Inflammatory macrophage treated with lipopolysaccharide for 4 hours (primary cell): ENCODE results near the gene ZNF431.
"Not testable (repeated sequence)": the region's sequence is repeated elsewhere in the genome, so short reads cannot be mapped to it uniquely, and the experiment has no call there.

Experiments
- DNase-seq: peaks from one replicate; pipeline ENCODE4 v3.0.0-alpha.2; 2020

ZNF431 gene

DNA sequence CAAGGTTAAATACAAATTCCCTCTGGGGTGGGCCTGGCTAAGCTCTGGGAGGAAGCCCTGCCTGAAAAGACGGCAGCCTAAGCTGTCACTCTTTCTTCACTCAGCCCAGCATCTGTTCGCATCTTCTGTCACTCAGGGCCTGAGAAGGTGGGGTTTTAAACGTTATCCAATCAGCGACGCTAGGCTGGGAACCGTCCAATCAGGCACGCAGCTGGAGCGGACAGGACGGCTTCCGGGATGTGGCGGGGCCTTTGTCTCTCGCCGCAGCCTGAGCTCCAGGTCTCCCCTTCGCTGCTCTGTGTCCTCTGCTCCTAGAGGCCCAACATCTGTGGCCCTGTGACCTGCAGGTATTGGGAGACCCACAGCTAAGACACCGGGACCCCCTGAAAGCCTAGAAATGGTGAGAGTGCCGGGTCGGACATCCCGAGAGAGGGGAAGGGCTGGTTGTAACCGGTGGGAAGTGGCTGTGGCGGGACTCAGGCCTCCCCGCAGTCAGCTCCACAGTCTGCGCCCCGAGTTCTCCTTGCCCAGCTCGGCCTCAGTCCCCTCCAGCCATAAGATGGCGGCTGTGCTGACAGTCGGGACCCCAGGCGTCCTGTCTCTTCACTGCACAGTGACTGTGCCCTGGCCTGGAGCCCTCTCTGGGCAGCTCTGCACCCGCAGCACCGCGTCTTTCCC lies at the start of gene ZNF431:
TSS of gene ZNF431 (plus strand) at position 254 of the 678 bp plus-strand sequence. CDS start at position 398, 144 bp downstream.
- DNase-seq = peak; percentile 93

DNA sequence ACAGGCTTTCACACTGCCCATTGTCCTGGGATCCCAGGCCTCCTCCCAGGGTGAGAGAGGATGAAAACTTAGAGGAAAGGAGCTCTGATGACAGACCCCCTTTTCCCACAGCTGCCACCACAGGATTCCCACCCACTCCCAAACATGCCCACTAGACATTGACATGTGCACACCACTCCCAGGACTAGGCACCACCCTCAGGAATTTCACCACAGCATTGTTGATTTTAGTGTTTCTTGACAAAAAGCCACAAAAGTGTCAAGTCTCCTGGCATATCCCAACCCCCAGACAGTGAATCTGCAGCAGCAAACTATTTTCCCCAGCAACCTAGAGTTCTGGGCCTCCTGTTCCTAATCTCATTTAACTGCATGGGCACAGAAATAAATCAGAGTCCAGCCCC lies 49.7 kb upstream of the ZNF431 start:
- DNase-seq = no peak

DNA sequence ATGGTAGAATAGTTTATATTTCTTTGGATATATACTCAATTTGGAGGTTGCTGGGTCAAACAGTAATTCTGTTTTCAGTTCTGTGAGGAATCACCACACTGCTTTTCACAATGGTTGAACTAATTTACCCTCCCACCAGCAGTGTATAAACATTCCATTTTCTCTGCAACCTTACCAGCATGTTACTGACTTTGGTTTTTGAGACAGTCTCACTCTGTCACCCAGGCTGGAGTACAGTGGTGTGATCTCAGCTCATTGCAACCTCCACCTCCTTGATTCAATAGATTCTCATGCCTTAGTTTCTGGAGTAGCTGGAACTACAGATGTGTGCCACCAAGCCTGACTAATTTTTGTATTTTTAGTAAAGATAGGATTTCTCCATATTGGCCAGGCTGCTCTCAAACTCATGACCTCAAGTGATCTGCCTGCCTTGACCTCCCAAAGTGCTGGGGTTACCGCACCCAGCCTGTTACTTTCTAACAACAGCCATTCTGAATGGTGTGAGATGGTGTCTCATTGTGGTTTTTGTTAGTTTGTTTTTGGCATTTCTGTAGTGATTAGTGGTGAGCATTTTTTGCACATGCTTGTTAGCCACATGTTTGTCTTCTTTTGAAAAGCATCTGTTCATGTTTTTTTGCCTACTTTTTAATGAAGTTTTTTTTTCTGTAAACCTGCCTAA lies 47.4 kb upstream of the ZNF431 start:
- DNase-seq = no peak

DNA sequence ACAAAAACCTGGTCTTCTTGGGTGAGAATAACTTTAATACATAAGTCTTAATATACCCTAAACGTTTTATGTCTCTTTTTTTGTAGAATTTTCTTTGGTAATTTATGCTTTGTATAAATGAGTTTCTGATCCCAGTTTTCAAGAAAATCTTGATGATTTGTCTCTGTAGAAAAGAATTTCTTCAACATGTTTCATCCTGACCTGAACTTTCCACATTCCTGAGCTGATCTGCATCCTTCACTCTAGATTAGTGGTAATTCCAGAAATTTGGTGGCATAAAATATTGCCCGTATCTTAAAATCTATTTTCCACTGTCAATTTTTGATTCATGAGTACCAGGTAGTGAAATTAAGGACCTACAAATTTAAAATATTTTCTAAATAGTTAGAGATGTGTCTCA lies 43.5 kb upstream of the ZNF431 start:
- DNase-seq = no peak

DNA sequence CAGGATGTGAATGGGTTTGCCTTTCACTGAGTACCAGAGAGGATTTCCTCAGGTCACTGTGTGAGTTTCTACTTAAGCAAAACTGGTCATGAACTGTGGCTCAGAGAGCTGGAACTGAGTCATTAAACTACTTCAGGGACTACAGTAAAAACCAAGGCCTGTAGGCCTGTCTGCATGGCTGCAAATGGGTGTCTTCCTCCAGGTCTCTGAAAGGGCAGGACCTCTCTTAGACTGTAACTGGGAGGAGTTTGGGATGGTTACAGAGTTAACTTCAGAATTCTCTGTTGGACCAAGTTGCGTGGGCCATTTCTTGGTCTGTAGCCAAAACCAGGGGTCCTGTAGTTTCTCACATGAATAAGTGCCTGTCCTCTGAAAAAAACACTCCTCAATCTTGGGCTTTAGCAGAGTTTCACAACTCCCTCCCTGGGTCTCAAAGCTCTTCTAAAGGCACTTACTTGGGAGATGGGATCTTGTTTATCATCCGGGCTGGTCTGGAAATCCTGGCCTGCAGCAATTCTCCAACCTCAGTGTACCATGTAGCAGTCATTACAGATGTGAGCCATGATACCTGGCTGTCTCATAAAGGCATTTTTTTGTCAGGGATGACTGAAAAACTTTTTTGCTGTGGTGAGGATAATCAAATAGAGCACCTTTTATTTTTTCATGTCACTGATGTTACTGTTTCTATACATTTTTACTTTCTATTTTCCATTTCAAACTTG lies 40.2 kb upstream of the ZNF431 start:
- DNase-seq = no peak

DNA sequence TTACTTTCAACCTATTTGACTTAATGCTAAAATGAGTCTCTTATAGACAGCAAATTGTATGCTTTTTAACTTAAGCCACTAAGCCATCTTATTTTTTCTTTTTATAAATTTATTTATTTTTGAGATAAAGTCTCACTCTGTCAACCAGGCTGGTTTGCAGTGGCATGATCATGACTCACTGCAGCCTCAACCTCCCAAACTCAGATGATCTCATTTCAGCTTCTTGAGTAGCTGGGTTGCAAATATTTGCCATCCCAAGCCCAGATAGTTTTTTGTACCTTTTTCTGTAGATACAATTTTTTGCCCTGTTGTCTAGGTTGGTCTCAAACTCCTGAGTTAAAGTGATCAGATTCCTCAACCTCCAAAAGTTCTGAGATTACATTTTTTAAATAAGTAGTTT lies 32.7 kb upstream of the ZNF431 start:
- DNase-seq = peak; percentile 7

DNA sequence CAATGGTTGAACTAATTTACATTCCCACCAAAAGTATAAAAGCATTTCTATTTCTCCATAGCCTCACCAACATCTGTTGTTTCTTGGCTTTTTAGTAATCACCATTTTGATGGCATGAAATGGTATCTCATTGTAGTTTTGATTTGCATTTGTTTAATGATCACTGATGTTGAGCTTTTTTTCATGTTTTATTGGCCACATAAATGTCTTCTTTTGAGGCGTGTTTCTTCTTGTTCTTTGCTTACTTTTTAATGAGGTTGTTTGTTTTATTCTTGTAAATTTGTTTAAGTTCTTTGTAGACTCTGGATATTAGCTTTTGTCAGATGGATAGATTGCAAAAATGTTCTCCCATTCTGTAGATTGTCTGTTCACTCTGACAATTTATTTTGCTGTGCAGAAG lies 31.7 kb upstream of the ZNF431 start:
- DNase-seq = no peak

DNA sequence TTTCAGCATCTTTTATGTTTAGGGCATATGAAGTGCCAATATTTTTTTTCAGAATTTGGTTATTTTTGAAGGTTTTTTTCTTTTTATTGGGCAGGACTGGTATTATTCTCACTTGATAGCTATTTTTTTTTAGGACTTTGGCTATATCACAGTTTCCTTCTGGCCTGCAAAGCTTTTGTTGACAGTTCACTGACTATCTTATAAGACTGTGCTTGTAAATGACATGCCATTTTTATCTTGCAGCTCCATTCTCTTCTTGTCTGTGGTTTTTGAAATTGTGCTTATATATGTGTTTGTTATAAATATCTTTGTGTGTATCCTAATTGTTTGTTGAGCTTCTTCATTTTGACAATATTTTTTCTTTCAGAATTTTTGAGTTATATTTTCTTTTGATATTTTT lies 26.4 kb upstream of the ZNF431 start:
- DNase-seq = no peak

DNA sequence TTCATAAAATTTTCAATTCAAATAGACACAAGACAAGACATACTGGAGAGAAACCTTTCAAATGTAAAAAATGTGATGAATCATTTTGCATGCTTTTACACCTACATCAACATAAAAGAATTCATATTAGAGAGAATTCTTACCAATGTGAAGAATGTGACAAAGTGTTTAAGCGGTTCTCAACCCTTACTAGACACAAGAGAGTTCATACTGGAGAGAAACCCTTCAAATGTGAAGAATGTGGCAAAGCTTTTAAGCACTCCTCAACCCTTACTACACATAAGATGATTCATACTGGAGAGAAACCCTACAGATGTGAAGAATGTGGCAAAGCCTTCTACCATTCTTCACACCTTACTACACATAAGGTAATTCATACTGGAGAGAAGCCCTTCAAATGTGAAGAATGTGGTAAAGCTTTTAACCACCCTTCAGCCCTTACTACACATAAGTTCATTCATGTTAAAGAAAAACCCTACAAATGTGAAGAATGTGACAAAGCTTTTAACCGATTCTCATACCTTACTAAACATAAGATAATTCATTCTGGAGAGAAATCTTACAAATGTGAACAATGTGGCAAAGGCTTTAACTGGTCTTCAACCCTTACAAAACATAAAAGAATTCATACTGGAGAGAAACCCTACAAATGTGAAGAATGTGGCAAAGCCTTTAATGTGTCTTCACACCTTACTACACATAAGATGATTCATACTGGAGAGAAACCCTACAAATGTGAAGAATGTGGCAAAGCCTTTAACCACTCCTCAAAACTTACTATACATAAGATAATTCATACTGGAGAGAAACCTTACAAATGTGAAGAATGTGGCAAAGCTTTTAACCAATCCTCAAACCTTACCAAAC lies 24.6 kb upstream of the ZNF431 start:
- DNase-seq = no peak

DNA sequence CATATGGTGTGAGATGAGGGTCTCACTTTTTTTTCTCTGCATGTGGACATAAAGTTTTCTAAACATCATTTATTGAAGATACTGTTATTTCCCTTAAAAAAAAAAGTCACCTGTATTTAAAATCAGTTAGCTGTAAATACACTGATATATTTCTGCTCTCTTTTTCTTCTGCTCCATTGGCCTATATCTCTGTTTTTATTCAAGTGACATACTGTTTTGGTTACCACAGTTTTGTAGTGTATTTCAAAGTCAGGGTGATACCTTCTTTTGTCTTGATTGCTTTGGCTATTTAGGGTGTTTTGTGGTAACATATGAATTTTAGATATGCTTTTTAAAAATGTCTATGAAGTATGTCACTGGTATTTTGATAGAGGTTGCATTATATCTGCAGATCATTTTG lies 15.8 kb upstream of the ZNF431 start:
- DNase-seq = no peak

DNA sequence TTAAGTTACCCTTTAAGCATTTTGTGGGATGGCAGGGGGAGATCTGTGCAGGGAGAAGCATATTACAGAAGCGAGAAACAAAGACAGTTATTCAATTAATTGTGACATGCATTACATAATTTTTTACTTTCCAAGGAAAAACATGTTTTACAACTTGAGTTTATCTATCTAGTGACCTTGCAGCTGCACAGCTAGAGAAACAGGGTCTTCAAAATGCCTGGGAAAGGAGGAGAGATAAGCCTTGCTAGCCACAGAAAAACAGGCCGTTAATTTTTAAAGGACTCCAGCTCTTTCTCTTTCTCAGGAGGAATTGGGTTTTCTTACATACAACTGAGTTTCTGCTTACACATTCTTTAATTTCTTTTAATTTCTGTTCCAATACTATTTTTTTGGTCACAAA lies 14.8 kb upstream of the ZNF431 start:
- no peak for DNase-seq

DNA sequence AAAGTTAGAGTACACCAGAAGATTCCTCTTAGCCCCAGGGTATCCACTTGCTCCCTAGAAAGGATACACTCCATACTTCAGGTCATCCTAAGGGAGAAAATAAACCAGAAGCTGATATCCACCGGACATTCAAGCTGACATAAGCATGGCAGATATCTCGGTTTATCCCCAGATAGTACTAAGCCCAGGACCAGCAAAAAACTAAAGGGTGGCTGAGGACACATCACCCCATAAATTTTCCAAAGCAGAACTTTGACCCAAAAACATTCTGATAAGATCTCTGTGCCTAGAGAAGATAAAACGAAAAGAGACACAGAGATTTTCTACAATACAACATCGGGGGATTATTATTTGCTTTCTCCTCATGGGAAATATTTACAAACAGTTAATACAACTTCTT lies 13.9 kb upstream of the ZNF431 start:
- DNase-seq = no peak

DNA sequence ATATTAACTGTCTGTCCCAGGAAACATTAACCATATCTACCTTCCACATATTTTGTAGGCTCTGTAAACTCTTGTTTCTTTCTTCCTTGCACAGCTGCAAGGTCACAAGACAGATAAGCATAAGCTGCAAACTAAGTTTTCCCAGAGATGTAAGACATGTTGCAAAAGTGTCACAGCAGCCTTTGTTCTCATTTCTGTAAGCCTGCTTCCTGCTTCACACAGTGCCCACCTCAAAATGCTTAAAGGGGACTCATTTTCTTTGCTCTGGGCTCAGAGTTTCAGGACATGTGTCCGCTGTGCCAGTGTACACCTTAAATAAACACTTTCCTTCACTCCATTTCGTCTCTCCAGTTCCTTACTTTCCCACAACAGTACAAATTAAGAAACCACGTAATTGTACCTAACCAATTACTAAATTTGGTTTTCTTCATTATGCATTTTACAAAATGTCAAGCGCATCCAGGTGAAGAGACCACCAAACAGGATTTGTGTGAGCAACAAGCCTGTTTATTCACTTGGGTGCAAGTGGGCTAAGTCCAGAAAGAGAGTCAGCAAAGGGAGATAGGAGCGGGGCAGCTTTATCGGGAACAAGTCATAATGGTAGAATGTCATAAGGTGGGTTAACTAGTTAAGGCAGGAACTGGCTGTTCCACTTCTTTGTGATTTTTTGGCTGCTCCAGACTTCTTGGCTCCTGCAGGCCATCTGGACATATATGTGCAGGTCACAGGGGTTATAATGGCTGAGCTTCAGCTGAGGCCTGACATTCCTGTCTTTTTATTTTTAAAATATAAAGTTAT lies 12.7 kb upstream of the ZNF431 start:
- DNase-seq = no peak

DNA sequence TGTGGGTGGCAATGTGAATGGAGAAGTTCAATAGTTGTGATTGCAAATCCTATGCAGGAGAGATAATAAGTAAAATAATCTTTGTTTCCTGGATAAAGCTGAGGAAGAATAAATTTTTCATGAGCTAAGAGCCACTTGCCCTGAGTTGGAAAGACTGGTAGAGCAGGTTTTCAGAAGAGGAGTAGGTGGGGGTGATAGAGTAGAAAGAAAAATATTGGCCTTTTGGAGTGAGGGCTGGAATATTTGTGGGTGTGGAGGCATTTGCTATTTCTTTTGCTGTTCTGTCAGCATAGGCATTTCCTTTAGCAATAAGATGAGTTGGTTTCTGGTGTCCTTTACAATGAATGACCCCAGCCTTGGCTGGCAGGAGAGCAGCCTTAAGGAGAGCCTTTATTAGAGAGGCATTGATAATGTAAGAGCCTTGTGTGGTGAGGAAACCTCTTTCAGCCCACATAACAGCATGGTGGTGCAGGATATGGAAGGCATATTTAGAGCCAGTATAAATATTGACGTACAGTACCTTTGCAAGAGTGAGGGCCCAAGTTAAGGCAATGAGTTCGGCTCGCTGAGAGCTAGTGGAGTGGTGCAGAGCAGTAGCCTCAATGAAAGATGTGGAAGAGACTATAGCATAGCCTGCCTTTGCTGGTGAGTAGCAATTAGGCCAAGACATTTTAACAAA lies 11.6 kb upstream of the ZNF431 start:
- DNase-seq = no peak

DNA sequence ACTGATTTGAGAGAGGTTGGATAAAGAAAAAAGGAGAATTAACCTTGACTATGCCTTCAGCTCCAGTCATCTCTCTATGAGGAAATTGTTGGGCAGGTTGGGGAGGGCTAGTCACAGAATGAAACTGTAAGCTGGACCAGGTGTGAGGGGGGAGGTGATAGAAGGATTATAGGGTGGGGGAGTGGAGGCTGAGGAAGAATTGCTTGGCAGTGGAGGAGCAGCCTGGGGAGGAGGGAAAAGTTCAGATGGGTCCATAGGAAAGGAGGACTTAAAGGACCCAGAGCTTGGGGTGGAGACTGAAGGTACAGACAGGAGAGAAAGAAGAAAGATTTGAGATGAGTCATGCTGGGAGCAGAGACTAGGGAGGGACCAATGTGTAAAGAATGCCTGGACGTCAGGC lies 8.2 kb upstream of the ZNF431 start:
- DNase-seq = no peak

DNA sequence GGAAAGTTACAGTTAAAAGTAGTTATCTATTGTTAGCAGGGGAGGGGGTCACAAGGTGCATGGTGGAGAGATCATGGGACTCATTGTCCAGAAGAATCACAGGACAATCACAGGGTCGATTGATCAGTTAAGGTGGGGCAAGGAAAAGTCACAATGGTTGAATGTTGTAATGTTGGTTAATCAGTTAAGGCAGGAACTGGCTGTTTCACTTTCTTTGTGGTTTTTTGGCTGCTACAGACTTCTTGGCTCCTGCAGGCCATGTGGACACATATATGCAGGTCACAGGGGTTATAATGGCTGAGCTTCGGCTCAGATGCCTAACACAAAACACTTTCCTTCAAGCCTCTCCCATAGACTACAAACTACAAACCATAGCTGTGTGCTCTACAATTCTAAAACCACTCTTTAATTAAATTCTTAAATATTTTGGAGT lies 6.9 kb upstream of the ZNF431 start:
- no peak for DNase-seq

DNA sequence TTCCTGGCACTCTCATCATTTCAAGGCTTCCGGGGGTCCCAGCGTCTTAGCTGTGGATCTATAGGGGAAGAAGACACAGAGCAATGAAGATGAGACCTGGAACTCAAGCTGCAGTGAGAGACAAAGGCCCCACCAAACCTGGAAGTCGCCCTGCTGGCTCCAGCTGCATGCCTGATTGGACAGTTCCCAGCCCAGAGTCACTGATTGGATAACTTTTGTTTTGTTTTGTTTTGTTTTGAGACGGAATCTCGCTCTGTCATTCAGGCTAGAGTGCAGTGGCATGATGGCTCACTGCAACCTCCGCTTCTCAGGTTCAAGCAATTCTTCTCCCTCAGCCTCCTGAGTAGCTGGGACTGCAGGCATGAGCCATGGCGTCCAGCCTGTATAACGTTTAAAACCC lies 6.4 kb upstream of the ZNF431 start:
- DNase-seq = no peak

DNA sequence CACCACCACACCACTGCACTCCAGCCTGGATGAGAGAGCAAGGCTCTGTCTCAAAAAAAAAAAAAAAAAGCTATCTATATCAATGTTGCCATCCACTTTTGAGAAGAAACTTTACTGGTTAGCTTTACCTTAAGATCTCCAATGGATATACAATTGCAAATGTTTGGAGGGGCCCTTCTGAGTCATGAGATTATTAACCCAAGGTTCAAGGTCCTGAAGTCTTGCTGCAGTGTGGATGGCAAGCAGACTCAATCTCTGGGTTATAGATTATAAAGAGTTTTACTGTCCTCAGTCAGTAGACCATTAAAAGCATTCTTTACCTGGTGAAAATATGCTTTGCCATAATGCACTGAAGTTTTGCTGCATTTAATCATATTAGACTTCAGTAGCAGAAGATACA lies 3.7 kb upstream of the ZNF431 start:
- no peak for DNase-seq

DNA sequence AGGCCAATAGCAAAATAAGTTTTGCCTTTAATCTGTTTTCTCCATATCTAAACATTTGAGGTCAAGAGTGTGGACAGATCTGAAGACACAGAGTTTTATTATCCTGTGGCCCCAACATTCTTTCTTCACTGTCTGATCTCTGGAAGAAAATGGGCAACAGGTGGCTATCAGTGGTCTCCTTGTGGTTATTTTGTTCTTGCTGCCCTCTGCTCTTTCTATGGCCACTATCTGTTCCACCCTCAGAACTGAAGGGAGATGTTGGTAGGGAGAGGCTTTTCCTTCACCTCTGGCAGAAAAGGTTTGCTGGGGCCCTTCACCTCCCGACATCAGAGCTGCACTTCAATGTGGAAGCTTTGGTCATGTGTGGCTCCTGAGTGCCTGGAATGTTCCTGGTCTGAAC lies 834 bp upstream of the ZNF431 start:
- not testable (repeated sequence) for DNase-seq

DNA sequence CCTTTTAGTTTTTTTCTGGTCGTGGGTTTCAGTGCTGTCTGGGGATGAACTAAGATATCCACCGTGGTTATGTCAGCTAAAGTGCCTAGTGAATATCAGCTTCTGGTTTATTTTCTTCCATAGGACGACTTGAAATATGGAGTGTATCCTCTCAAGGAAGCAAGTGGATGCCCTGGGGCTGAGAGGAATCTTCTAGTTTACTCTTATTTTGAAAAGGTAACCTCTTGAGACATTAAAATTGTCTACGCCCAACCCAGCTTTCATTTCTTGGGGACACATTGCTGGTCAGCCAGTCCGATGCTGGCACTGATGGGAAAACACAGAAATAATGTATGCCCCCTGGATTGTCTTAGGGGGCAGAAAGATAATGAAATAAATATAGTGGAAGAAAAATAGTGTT lies 1.6 kb downstream of the ZNF431 start:
- DNase-seq = no peak

DNA sequence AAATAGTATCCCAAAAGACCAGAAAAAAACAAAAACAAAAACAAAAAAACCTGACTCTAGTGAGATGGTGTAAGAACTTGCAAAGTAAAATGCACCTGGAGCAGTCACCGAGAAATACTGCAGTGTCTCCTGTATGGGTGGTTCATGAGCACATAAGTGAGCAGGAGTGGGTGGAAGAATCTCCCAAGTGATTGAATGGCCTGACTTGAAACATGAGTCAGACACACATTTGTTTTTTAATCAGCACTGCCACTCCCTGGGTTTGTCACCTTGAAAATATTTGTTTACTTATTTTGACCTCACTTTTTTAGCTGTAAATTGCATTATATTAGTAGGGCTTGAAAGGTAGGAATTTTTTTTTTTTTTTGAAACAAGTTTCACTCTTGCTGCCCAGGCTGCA lies 2.0 kb downstream of the ZNF431 start:
- DNase-seq = peak; percentile 20

DNA sequence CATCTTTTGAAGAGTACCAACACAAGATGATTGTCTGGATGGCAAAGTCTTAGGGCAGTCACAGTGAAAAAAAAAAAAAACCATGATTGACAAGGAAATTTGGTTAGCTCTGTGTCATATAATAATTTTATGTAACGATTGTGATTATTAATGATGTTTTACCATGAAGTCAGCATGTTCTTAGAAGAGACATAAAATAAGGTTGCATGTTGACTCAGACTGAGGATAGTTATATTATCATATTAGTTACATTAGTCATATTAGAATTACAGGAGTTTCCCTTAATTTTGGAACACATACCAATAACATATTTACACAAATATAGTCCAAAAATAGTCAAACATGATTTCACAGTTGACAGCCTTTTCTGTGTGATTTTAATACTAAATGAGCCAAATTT lies 5.7 kb downstream of the ZNF431 start:
- DNase-seq = no peak
